ENCODE results near the gene ABCB10.

ABCB10 gene

GRCh38 chr1:229471175-229471574, 87.3 kb downstream of the ABCB10 start:
- H3K36me3 ChIP-seq (ENCODE audit: control insufficient read depth, insufficient read depth, low read length) = no peaks in the 10 kb centered on the region

GRCh38 chr1:229470406-229471043, 88.0 kb downstream of the ABCB10 start:
- no peaks in the 10 kb centered on the region for H3K4me1 ChIP-seq
- no peak overlapping the region for H3K9ac ChIP-seq
- no peak for TF ChIP-seq CTCF (IDR thresholded peaks at IDR 0.05)
- H3K36me3 ChIP-seq (ENCODE audit: control insufficient read depth, insufficient read depth, low read length) = no peaks in the 10 kb centered on the region
- H3K9me3 ChIP-seq (ENCODE audit: control insufficient read depth, low read length) = no peaks in the 10 kb centered on the region
- no peak overlapping the region for H2AFZ ChIP-seq
- H3K4me3 ChIP-seq (ENCODE audit: low read depth, low read length) = no peak overlapping the region
- H3K27me3 ChIP-seq (ENCODE audit: control insufficient read depth, insufficient read depth, low read length) = no peaks in the 10 kb centered on the region
- H3K79me2 ChIP-seq = no peaks in the 10 kb centered on the region
- no peak overlapping the region for H3K4me2 ChIP-seq (ENCODE audit: low read length)
- no peak overlapping the region for H3K27ac ChIP-seq

More at GRCh38 chr1:229471175-229471574, 87.3 kb downstream of the ABCB10 start:
- H3K4me2 ChIP-seq (ENCODE audit: low read length) = no peak overlapping the region
- no peaks in the 10 kb centered on the region for H3K4me1 ChIP-seq
- H3K27ac ChIP-seq = no peak overlapping the region
- H3K9me3 ChIP-seq (ENCODE audit: control insufficient read depth, low read length) = no peaks in the 10 kb centered on the region
- H2AFZ ChIP-seq = no peak overlapping the region
- H3K27me3 ChIP-seq (ENCODE audit: control insufficient read depth, insufficient read depth, low read length) = no peaks in the 10 kb centered on the region
- TF ChIP-seq CTCF (IDR thresholded peaks at IDR 0.05) = no peak
- H3K79me2 ChIP-seq = no peaks in the 10 kb centered on the region
- H3K4me3 ChIP-seq (ENCODE audit: low read depth, low read length) = no peak overlapping the region
- no peak overlapping the region for H3K9ac ChIP-seq

GRCh38 chr1:229466887-229467286, 91.6 kb downstream of the ABCB10 start:
- Histone ChIP-seq H3K4me1 (no peaks in the 10 kb centered on the region), H3K4me2 (ENCODE audit: low read length) (no peak overlapping the region), H3K9ac (no peak overlapping the region), H3K79me2 (no peaks in the 10 kb centered on the region), H3K36me3 (ENCODE audit: control insufficient read depth, insufficient read depth, low read length) (no peaks in the 10 kb centered on the region), H3K9me3 (ENCODE audit: control insufficient read depth, low read length) (no peaks in the 10 kb centered on the region), H3K27ac (no peak overlapping the region), H2AFZ (no peak overlapping the region), H3K27me3 (ENCODE audit: control insufficient read depth, insufficient read depth, low read length) (no peaks in the 10 kb centered on the region), H3K4me3 (ENCODE audit: low read depth, low read length) (no peak overlapping the region)
- TF ChIP-seq CTCF (IDR thresholded peaks at IDR 0.05) = no peak
